Hepatocyte (in vitro differentiated cells): ENCODE data around the gene BLOC1S1. TPM values are rescaled to one million over a fixed set of nuclear protein-coding genes. Genes with fewer than 3 reads are reported as not detected.

Experiments used
- DNase-seq: peaks from one replicate; pipeline ENCODE4 v3.0.0-alpha.2; 2016; ENCODE audit warnings: low spot score
- H2AFZ ChIP-seq: fragments of 200-600 bp; sonication (generic); 2 replicates; pipeline ENCODE4 v1.6.0; 2016; ENCODE audit warnings: antibody characterized with exemption, mild to moderate bottlenecking
- H3K27ac ChIP-seq: fragments of 200-600 bp; sonication (generic); 2 replicates; pipeline ENCODE4 v1.5.1; 2016; ENCODE audit warnings: mild to moderate bottlenecking
- H3K27me3 ChIP-seq: fragments of 200-600 bp; sonication (generic); 2 replicates; pipeline ENCODE4 v1.6.1; 2016
- H3K36me3 ChIP-seq: fragments of 200-600 bp; sonication (generic); replicated peaks from 2 replicates; pipeline ENCODE4 v1.5.1; 2016; ENCODE audit warnings: low read depth; ENCODE audit not compliant: insufficient read depth
- H3K4me1 ChIP-seq: fragments of 200-600 bp; sonication (generic); 2 replicates; pipeline ENCODE4 v1.5.1; 2016; ENCODE audit warnings: mild to moderate bottlenecking, moderate library complexity; ENCODE audit not compliant: insufficient read depth
- H3K4me2 ChIP-seq: fragments of 200-600 bp; sonication (generic); 2 replicates; pipeline ENCODE4 v1.6.0; 2016
- H3K4me3 ChIP-seq: fragments of 200-600 bp; sonication (generic); 2 replicates; pipeline ENCODE4 v1.5.1; 2016; ENCODE audit warnings: mild to moderate bottlenecking
- H3K79me2 ChIP-seq: fragments of 200-600 bp; sonication (generic); 2 replicates; pipeline ENCODE4 v1.6.0; 2017; ENCODE audit warnings: mild to moderate bottlenecking
- H3K9me2 ChIP-seq: fragments of 200-600 bp; sonication (generic); replicated peaks from 2 replicates; pipeline ENCODE4 v1.6.0; 2017; ENCODE audit warnings: mild to moderate bottlenecking; ENCODE audit not compliant: insufficient read depth
- H3K9me3 ChIP-seq: fragments of 200-600 bp; sonication (generic); 2 replicates; pipeline ENCODE4 v1.5.1; 2016; ENCODE audit warnings: low read depth, mild to moderate bottlenecking
- H4K20me1 ChIP-seq: fragments of 200-600 bp; sonication (generic); 2 replicates; pipeline ENCODE4 v1.6.0; 2016; ENCODE audit warnings: mild to moderate bottlenecking; ENCODE audit not compliant: insufficient read depth, poor library complexity, severe bottlenecking
- EZH2 ChIP-seq: fragments of 200-600 bp; sonication (generic); IDR thresholded peaks from 2 replicates; pipeline ENCODE4 v1.6.1; 2016; ENCODE audit warnings: antibody characterized with exemption, mild to moderate bottlenecking, borderline replicate concordance
- EZH2phosphoT487 ChIP-seq: fragments of 200-600 bp; sonication (generic); IDR thresholded peaks from one replicate; pipeline ENCODE4 v1.6.1; 2018; ENCODE audit warnings: antibody characterized with exemption, mild to moderate bottlenecking, low read depth, moderate library complexity; ENCODE audit not compliant: unreplicated experiment, severe bottlenecking
- WGBS: methylation state at CpG from one replicate; pipeline ENCODE4 v1.1.6; 2016; ENCODE audit warnings: low lambda C conversion rate; ENCODE audit errors: missing lambda C conversion rate; 5-methylcytosine and 5-hydroxymethylcytosine counted together
- polyA plus RNA-seq: library from polyadenylated mRNA; unstranded; fragments of >200 nt; fragmentation: Nextera tagmentation; extraction: Ambion mirVana; gene quantifications from 2 replicates; pipeline ENCODE4 v1.2.1, GENCODE V29; 2016
- total RNA-seq: library from RNA; depleted of rRNA; stranded (reverse); fragments of >200 nt; gene quantifications from 2 replicates; pipeline ENCODE4 v1.2.3, GENCODE V29; 2014
- TF ChIP-seq, protein P1 (sequence below): fragments of 200-600 bp; sonication (generic); IDR thresholded peaks from 2 replicates; pipeline ENCODE4 v1.5.1; 2016; ENCODE audit warnings: antibody characterized with exemption, mild to moderate bottlenecking; ENCODE audit not compliant: poor library complexity

Gene BLOC1S1
- total and polyA plus RNA-seq, 2 experiments from 2014 or later, result 159 to 236 TPM

- WGBS, result 81% methylated on average over 2 of the region's 2 CpGs
- TF ChIP-seq, protein P1, sequence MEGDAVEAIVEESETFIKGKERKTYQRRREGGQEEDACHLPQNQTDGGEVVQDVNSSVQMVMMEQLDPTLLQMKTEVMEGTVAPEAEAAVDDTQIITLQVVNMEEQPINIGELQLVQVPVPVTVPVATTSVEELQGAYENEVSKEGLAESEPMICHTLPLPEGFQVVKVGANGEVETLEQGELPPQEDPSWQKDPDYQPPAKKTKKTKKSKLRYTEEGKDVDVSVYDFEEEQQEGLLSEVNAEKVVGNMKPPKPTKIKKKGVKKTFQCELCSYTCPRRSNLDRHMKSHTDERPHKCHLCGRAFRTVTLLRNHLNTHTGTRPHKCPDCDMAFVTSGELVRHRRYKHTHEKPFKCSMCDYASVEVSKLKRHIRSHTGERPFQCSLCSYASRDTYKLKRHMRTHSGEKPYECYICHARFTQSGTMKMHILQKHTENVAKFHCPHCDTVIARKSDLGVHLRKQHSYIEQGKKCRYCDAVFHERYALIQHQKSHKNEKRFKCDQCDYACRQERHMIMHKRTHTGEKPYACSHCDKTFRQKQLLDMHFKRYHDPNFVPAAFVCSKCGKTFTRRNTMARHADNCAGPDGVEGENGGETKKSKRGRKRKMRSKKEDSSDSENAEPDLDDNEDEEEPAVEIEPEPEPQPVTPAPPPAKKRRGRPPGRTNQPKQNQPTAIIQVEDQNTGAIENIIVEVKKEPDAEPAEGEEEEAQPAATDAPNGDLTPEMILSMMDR, result no peak
- DNase-seq, result no peak
- H3K9me2 ChIP-seq, result no peaks in the 10 kb centered on the region
- H3K27ac ChIP-seq, result no peak overlapping the region
- H3K4me2 ChIP-seq, result no peak overlapping the region
- no peaks in the 10 kb centered on the region for H4K20me1 ChIP-seq
- H3K36me3 ChIP-seq, result no peaks in the 10 kb centered on the region
- peaks cover 26% of the 10 kb centered on the region for H3K79me2 ChIP-seq
- H3K4me3 ChIP-seq, result no peak overlapping the region
- H3K9me3 ChIP-seq, result no peaks in the 10 kb centered on the region
- H2AFZ ChIP-seq, result no peak overlapping the region
- peaks cover 14% of the 10 kb centered on the region for H3K4me1 ChIP-seq
- H3K27me3 ChIP-seq, result peaks cover 23% of the 10 kb centered on the region
These were observed 2.1 kb upstream of the BLOC1S1 start for GRCh38 chr12:55713721-55714120.

GRCh38 chr12:55715169-55715764 lies 579 bp upstream of the BLOC1S1 start:
- Histone ChIP-seq H4K20me1 (no peaks in the 10 kb centered on the region), H3K27ac (peak overlapping the region; percentile 96), H3K27me3 (peaks cover 7% of the 10 kb centered on the region), H3K4me2 (peak overlapping the region; percentile 90), H3K4me1 (peaks cover 25% of the 10 kb centered on the region), H3K4me3 (peak overlapping the region; percentile 76), H3K9me3 (no peaks in the 10 kb centered on the region), H3K9me2 (no peaks in the 10 kb centered on the region), H3K79me2 (peaks cover 28% of the 10 kb centered on the region), H2AFZ (peak overlapping the region; percentile 95), H3K36me3 (no peaks in the 10 kb centered on the region)
- TF ChIP-seq EZH2phosphoT487 (no peak), EZH2 (no peak)
- TF ChIP-seq, protein P1, result no peak
- DNase-seq, result no peak
- WGBS, result 82% methylated on average over 7 of the region's 7 CpGs

DNA sequence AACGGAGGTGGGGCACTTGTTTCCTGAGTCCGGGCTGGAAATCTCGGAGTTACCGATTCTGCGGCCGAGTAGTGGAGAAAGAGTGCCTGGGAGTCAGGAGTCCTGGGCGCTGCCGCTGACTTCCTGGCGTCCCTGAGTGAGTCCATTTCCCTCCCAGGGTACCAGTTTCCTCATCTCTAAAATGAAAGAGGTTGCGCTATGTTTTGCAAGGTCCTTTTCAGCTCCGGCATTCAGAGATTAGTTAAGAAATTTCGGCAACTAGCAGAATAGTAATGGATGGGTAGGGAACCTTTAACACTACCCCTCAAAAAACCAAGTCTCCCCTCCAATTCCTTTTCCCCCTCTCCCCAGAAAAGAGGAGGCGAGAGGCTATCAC lies 724 bp downstream of the BLOC1S1 start:
- peaks cover 25% of the 10 kb centered on the region for H3K4me1 ChIP-seq
- H3K4me2 ChIP-seq, result peak overlapping the region; percentile 90
- H3K27me3 ChIP-seq, result no peaks in the 10 kb centered on the region
- peak overlapping the region; percentile 76 for H3K4me3 ChIP-seq
- H4K20me1 ChIP-seq, result no peaks in the 10 kb centered on the region
- peak overlapping the region; percentile 95 for H2AFZ ChIP-seq
- no peaks in the 10 kb centered on the region for H3K36me3 ChIP-seq
- no peaks in the 10 kb centered on the region for H3K9me2 ChIP-seq
- TF ChIP-seq, protein P1, result no peak
- TF ChIP-seq EZH2phosphoT487 (no peak), EZH2 (no peak)
- 6% methylated on average over 12 of the region's 13 CpGs for WGBS
- H3K9me3 ChIP-seq, result no peaks in the 10 kb centered on the region
- DNase-seq, result no peak
- H3K27ac ChIP-seq, result peak overlapping the region; percentile 96
- H3K79me2 ChIP-seq, result peaks cover 28% of the 10 kb centered on the region
